HEK293 (cell line): ENCODE results near the gene NDUFA1.
"Not testable (repeated sequence)": the region's sequence is repeated elsewhere in the genome, so short reads cannot be mapped to it uniquely, and the experiment has no call there.

ENCODE experiments used
- CTCF ChIP-seq: fragments of 450-650 bp; formaldehyde crosslinking; IDR thresholded peaks from 2 replicates; pipeline ENCODE4 v1.5.1; 2016; ENCODE audit warnings: missing biosample characterization, missing genetic modification characterization
- HOXA7 ChIP-seq: sonication (generic); formaldehyde crosslinking; IDR thresholded peaks from 2 replicates; pipeline ENCODE4 v1.8.1; 2022; ENCODE audit warnings: missing genetic modification reagents, borderline replicate concordance
- KLF17 ChIP-seq: fragments of 450-650 bp; formaldehyde crosslinking; IDR thresholded peaks from 2 replicates; pipeline ENCODE4 v1.5.1; 2016; ENCODE audit warnings: missing biosample characterization, missing genetic modification characterization
- MZF1 ChIP-seq: fragments of 450-650 bp; formaldehyde crosslinking; IDR thresholded peaks from 2 replicates; pipeline ENCODE4 v1.5.1; 2017; ENCODE audit warnings: missing biosample characterization, missing genetic modification characterization, borderline replicate concordance
- ZBTB8A ChIP-seq: fragments of 450-650 bp; formaldehyde crosslinking; IDR thresholded peaks from 2 replicates; pipeline ENCODE4 v1.5.1; 2016; ENCODE audit warnings: missing biosample characterization, missing genetic modification characterization
- ZNF121 ChIP-seq: fragments of 450-650 bp; formaldehyde crosslinking; IDR thresholded peaks from 2 replicates; pipeline ENCODE4 v1.5.1; 2016; ENCODE audit warnings: missing biosample characterization, missing genetic modification characterization
- ZNF48 ChIP-seq: fragments of 450-650 bp; formaldehyde crosslinking; IDR thresholded peaks from 2 replicates; pipeline ENCODE4 v1.5.1; 2016; ENCODE audit warnings: missing biosample characterization, missing genetic modification characterization
- ZNF521 ChIP-seq: fragments of 450-650 bp; formaldehyde crosslinking; IDR thresholded peaks from 2 replicates; pipeline ENCODE4 v1.5.1; 2017; ENCODE audit warnings: missing biosample characterization, mild to moderate bottlenecking, missing genetic modification characterization
- ZNF658 ChIP-seq: fragments of 450-650 bp; formaldehyde crosslinking; IDR thresholded peaks from 2 replicates; pipeline ENCODE4; 2016; ENCODE audit warnings: missing biosample characterization, missing genetic modification characterization
- ZNF830 ChIP-seq: fragments of 450-650 bp; IDR thresholded peaks from 2 replicates; pipeline ENCODE4 v1.5.0; 2018; ENCODE audit warnings: missing biosample characterization, missing genetic modification characterization, low read depth, mild to moderate bottlenecking, moderate library complexity

GRCh38 chrX:119890626-119891025 lies 19.0 kb downstream of the NDUFA1 start:
- TF ChIP-seq ZNF658 (tag by site-specific recombination); ZNF121; HOXA7 (CRISPR knock-in tag); CTCF (tag by site-specific recombination); KLF17 (tag by site-specific recombination); ZBTB8A; ZNF830 (tag by site-specific recombination); MZF1 (tag by site-specific recombination); ZNF521 (tag by site-specific recombination); ZNF48: not testable (repeated sequence)
